IMR-90 (cell line): ENCODE measurements around the gene UAP1. TPM values are rescaled to one million over a fixed set of nuclear protein-coding genes. Genes with fewer than 3 reads are reported as not detected.

ENCODE experiments used
- ATAC-seq: fragments of 200-7000 bp; cut with Tn5 transposase; 2 replicates; pipeline ENCODE4 v1.9.1; 2020; ENCODE audit warnings: low read depth, mild to moderate bottlenecking, moderate library complexity
- BruUV-seq: library from RNA; stranded (reverse); fragments of 400-500 nt; replicated peaks from 2 replicates; lab custom pipeline; 2021; lab: Mats Ljungman, UMichigan
- CTCF ChIA-PET: fragments of 300-600 bp; formaldehyde crosslinking; extraction: SDS; loops from one replicate; lab custom pipeline; 2021; ENCODE audit warnings: antibody characterized with exemption; lab: Yijun Ruan, JAX
- POLR2A ChIA-PET: fragments of 300-600 bp; sonication (Branson Sonifier 250); formaldehyde crosslinking; loops from one replicate; lab custom pipeline; 2022; ENCODE audit warnings: antibody characterized with exemption; ENCODE audit not compliant: unreplicated experiment; lab: Charles Lee
- DNase-seq: peaks from one replicate; pipeline ENCODE4 v3.0.0; 2013
- H2AFZ ChIP-seq: replicated peaks from 2 replicates; pipeline ENCODE3; 2013; ENCODE audit warnings: low read length, mild to moderate bottlenecking; ENCODE audit not compliant: poor library complexity
- H2AK5ac ChIP-seq: 2 replicates; pipeline ENCODE4 v1.6.1; 2013; ENCODE audit warnings: low read depth, low read length, inconsistent platforms
- H2AK9ac ChIP-seq: replicated peaks from 2 replicates; pipeline ENCODE3; 2013; ENCODE audit warnings: mild to moderate bottlenecking, low read depth, low read length, moderate library complexity; ENCODE audit not compliant: poor library complexity
- H2BK120ac ChIP-seq: 2 replicates; pipeline ENCODE4 v1.6.1; 2013; ENCODE audit warnings: low read depth, low read length, inconsistent platforms
- H2BK15ac ChIP-seq: 3 replicates; pipeline ENCODE4 v1.6.1; 2013; ENCODE audit warnings: low read depth, low read length, inconsistent platforms
- H2BK20ac ChIP-seq: 2 replicates; pipeline ENCODE4 v1.6.1; 2013; ENCODE audit warnings: low read depth, mild to moderate bottlenecking, inconsistent platforms, low read length, moderate library complexity
- H2BK5ac ChIP-seq: 2 replicates; pipeline ENCODE4 v1.6.1; 2013; ENCODE audit warnings: mild to moderate bottlenecking, low read depth, low read length, inconsistent platforms; ENCODE audit not compliant: poor library complexity, severe bottlenecking
- H3K14ac ChIP-seq: replicated peaks from 2 replicates; pipeline ENCODE4 v1.6.1; 2013; ENCODE audit warnings: low read depth, low read length, inconsistent platforms
- H3K18ac ChIP-seq: 2 replicates; pipeline ENCODE4 v1.6.1; 2013; ENCODE audit warnings: low read depth, low read length, control low read depth
- H3K23ac ChIP-seq: 2 replicates; pipeline ENCODE4 v1.6.1; 2013; ENCODE audit warnings: low read depth, low read length, inconsistent platforms
- H3K27ac ChIP-seq: 2 replicates; pipeline ENCODE4 v1.5.1; 2013; ENCODE audit warnings: mild to moderate bottlenecking, control low read depth, low read length; ENCODE audit not compliant: insufficient read depth
- H3K27me3 ChIP-seq: 2 replicates; pipeline ENCODE4 v1.6.1; 2013; ENCODE audit warnings: low read length; ENCODE audit not compliant: control insufficient read depth, insufficient read depth
- H3K36me3 ChIP-seq: 2 replicates; pipeline ENCODE4 v1.6.1; 2013; ENCODE audit warnings: low read length, mixed read lengths; ENCODE audit not compliant: control insufficient read depth, insufficient read depth
- H3K4ac ChIP-seq: 2 replicates; pipeline ENCODE4 v1.6.1; 2013; ENCODE audit warnings: low read depth, low read length, inconsistent platforms
- H3K4me1 ChIP-seq: 2 replicates; pipeline ENCODE4 v1.6.1; 2013; ENCODE audit warnings: low read length, mixed read lengths; ENCODE audit not compliant: control insufficient read depth, insufficient read depth
- H3K4me2 ChIP-seq: 2 replicates; pipeline ENCODE4 v1.6.1; 2013; ENCODE audit warnings: low read depth, mild to moderate bottlenecking, control low read depth, low read length, moderate library complexity
- H3K4me3 ChIP-seq: 2 replicates; pipeline ENCODE4 v1.5.1; 2013; ENCODE audit warnings: low read depth, mild to moderate bottlenecking, control low read depth, low read length, moderate library complexity; ENCODE audit not compliant: insufficient read depth
- H3K56ac ChIP-seq: 2 replicates; pipeline ENCODE4 v1.6.1; 2013; ENCODE audit warnings: low read length, inconsistent platforms; ENCODE audit not compliant: insufficient read depth; ENCODE audit errors: extremely low read depth
- H3K79me1 ChIP-seq, 2 experiments: 2 replicates each; pipeline ENCODE4 v1.6.1; 2013; ENCODE audit warnings: low read length in 2 of 2, inconsistent platforms in 1 of 2, low read depth in 1 of 2
- H3K9ac ChIP-seq: 2 replicates; pipeline ENCODE4 v1.6.1; 2013; ENCODE audit warnings: low read depth, low read length, control low read depth
- H3K9me1 ChIP-seq: 2 replicates; pipeline ENCODE4 v1.6.1; 2013; ENCODE audit warnings: low read length, inconsistent platforms; ENCODE audit not compliant: insufficient read depth
- H3K9me3 ChIP-seq: 2 replicates; pipeline ENCODE4 v1.6.1; 2013; ENCODE audit warnings: low read length; ENCODE audit not compliant: control insufficient read depth, insufficient read depth
- H4K20me1 ChIP-seq: 2 replicates; pipeline ENCODE4 v1.6.1; 2013; ENCODE audit warnings: low read length, inconsistent platforms; ENCODE audit not compliant: insufficient read depth
- H4K5ac ChIP-seq: 2 replicates; pipeline ENCODE4 v1.6.1; 2013; ENCODE audit warnings: mild to moderate bottlenecking, low read depth, low read length, control low read depth
- H4K8ac ChIP-seq, 2 experiments: 2 replicates each; pipeline ENCODE4 v1.6.1; 2013; ENCODE audit warnings: low read depth in 2 of 2, low read length in 2 of 2, control low read depth in 1 of 2, inconsistent platforms in 1 of 2
- H4K91ac ChIP-seq: 2 replicates; pipeline ENCODE4 v1.6.1; 2013; ENCODE audit warnings: low read depth, low read length, inconsistent platforms; ENCODE audit not compliant: insufficient read depth
- BHLHE40 ChIP-seq: fragments of 150-350 bp; IDR thresholded peaks from 2 replicates; pipeline ENCODE4 v1.6.1; 2016; ENCODE audit warnings: mild to moderate bottlenecking, low read depth, low read length
- CEBPB ChIP-seq: IDR thresholded peaks from 2 replicates; pipeline ENCODE4 v1.6.1; 2012; ENCODE audit warnings: low read depth, low read length, improper control_type of control experiment
- CHD1 ChIP-seq: IDR thresholded peaks from 2 replicates; pipeline ENCODE4 v1.6.1; 2012; ENCODE audit warnings: low read depth, low read length, improper control_type of control experiment
- CTCF ChIP-seq: conservative IDR thresholded peaks from 2 replicates; pipeline ENCODE4 v1.5.1; 2012; ENCODE audit warnings: mild to moderate bottlenecking, low read depth, low read length, improper control_type of control experiment
- ELK1 ChIP-seq: fragments of 150-350 bp; IDR thresholded peaks from 2 replicates; pipeline ENCODE4 v1.6.1; 2016; ENCODE audit warnings: low read depth, mild to moderate bottlenecking, low read length, moderate library complexity, borderline replicate concordance
- FOS ChIP-seq: fragments of 150-350 bp; IDR thresholded peaks from 2 replicates; pipeline ENCODE4 v1.6.1; 2016; ENCODE audit warnings: low read depth, low read length
- MAFK ChIP-seq: IDR thresholded peaks from 2 replicates; pipeline ENCODE4 v1.6.1; 2012; ENCODE audit warnings: low read depth, low read length, improper control_type of control experiment
- MAZ ChIP-seq: IDR thresholded peaks from 2 replicates; pipeline ENCODE4 v1.6.1; 2012; ENCODE audit warnings: low read depth, mild to moderate bottlenecking, low read length, improper control_type of control experiment, moderate library complexity, borderline replicate concordance
- MXI1 ChIP-seq: IDR thresholded peaks from 2 replicates; pipeline ENCODE4 v1.6.1; 2012; ENCODE audit warnings: low read depth, mild to moderate bottlenecking, low read length, moderate library complexity, borderline replicate concordance
- NFE2L2 ChIP-seq: fragments of 150-350 bp; IDR thresholded peaks from 2 replicates; pipeline ENCODE4 v1.6.1; 2016; ENCODE audit warnings: low read depth, mild to moderate bottlenecking, low read length
- POLR2A ChIP-seq: IDR thresholded peaks from 2 replicates; pipeline ENCODE4 v1.6.1; 2012; ENCODE audit warnings: mild to moderate bottlenecking, low read depth, low read length
- RAD21 ChIP-seq: IDR thresholded peaks from 2 replicates; pipeline ENCODE4 v1.6.1; 2012; ENCODE audit warnings: low read length, improper control_type of control experiment
- RCOR1 ChIP-seq: IDR thresholded peaks from 2 replicates; pipeline ENCODE4 v1.6.1; 2012; ENCODE audit warnings: mild to moderate bottlenecking, low read length, improper control_type of control experiment; ENCODE audit not compliant: insufficient replicate concordance
- RFX5 ChIP-seq: IDR thresholded peaks from 2 replicates; pipeline ENCODE4 v1.8.0; 2012; ENCODE audit warnings: low read depth, mild to moderate bottlenecking, low read length, moderate library complexity
- SMC3 ChIP-seq: fragments of 150-350 bp; IDR thresholded peaks from 2 replicates; pipeline ENCODE4 v1.6.1; 2016; ENCODE audit warnings: low read depth, mild to moderate bottlenecking, antibody characterized with exemption, low read length, moderate library complexity
- USF2 ChIP-seq: fragments of 150-350 bp; IDR thresholded peaks from 2 replicates; pipeline ENCODE4 v1.6.1; 2017; ENCODE audit warnings: mild to moderate bottlenecking, antibody characterized with exemption, low read length, low read depth
- dilution Hi-C: fragments of 300-500 bp; cut with HindIII; formaldehyde crosslinking; loops from one replicate; pipeline ENCODE4 v1.14.3; 2018; ENCODE audit warnings: low sequenced_read_pairs; ENCODE audit not compliant: unreplicated experiment
- in situ Hi-C: fragments of 300-500 bp; cut with MboI; formaldehyde crosslinking; loops from 3 replicates; pipeline ENCODE4 v1.14.3; 2019; ENCODE audit warnings: low sequenced_read_pairs, inconsistent platforms, mixed read lengths
- intact Hi-C: fragments of 100-400 bp; cut with micrococcal nuclease; formaldehyde crosslinking; loops from 2 replicates; pipeline ENCODE4 v1.10.0; 2022
- polyA plus RNA-seq, 3 experiments: library from polyadenylated mRNA; depleted of rRNA; stranded (reverse); fragments of >200 nt; gene quantifications; 2 replicates each; pipeline ENCODE4 v1.2.3, GENCODE V29; 2012; ENCODE audit warnings: low replicate concordance in 1 of 3
- total RNA-seq: library from RNA; depleted of rRNA; stranded (reverse); fragments of >200 nt; gene quantifications from 2 replicates; pipeline ENCODE4 v1.2.3, GENCODE V29; 2012

Gene UAP1
- total and polyA plus RNA-seq, 2 of the 4 experiments (the other 2 are of a cell fraction), result 93.4 to 196 TPM

GRCh38 chr1:162565460-162565859 is 3.9 kb downstream of the UAP1 start:
- no peak overlapping the region for H3K27ac ChIP-seq
- H3K4me3 ChIP-seq, result no peak overlapping the region
- peaks cover 31% of the 10 kb centered on the region for H4K20me1 ChIP-seq
- intact Hi-C loops (no loop called here), dilution Hi-C loops (no loop called here), in situ Hi-C loops (no loop called here)
- no peak overlapping the region for H4K5ac ChIP-seq
- CTCF ChIA-PET, result no interaction called here
- no peak overlapping the region for H3K4ac ChIP-seq
- no peak overlapping the region for H3K9ac ChIP-seq
- TF ChIP-seq RAD21 (no peak), RCOR1 (no peak), MAZ (no peak), RFX5 (no peak), CEBPB (no peak), BHLHE40 (no peak), NFE2L2 (no peak), USF2 (no peak), SMC3 (no peak), CTCF (no peak), FOS (no peak), ELK1 (no peak), MAFK (no peak), POLR2A (no peak), CHD1 (no peak), MXI1 (no peak)
- H2AK5ac ChIP-seq, result no peak overlapping the region
- H2BK20ac ChIP-seq, result no peak overlapping the region
- H4K91ac ChIP-seq, result no peak overlapping the region
- H2AK9ac ChIP-seq, result no peak overlapping the region
- no peak overlapping the region for H2AFZ ChIP-seq
- H3K18ac ChIP-seq, result no peak overlapping the region
- H3K36me3 ChIP-seq, result peaks cover 8% of the 10 kb centered on the region
- peak overlapping the region in 1 of 2 experiments; percentile 76; a peak in 2 of 4 replicates for H4K8ac ChIP-seq
- H3K14ac ChIP-seq, result 0 out of 2 replicates have a peak overlapping the region, but pooled peaks have one; percentile 26
- H3K27me3 ChIP-seq, result no peaks in the 10 kb centered on the region
- POLR2A ChIA-PET, result no interaction called here
- DNase-seq (no peak), ATAC-seq (no peak)
- no peak overlapping the region for H2BK120ac ChIP-seq
- BruUV-seq, result no TSS peak
- no peak overlapping the region for H3K56ac ChIP-seq
- no peaks in the 10 kb centered on the region for H3K9me3 ChIP-seq
- H2BK15ac ChIP-seq, result no peak overlapping the region
- H3K23ac ChIP-seq, result peak overlapping the region; percentile 93; the same call in 1 of the 2 replicates
- no peak overlapping the region for H3K4me2 ChIP-seq
- peaks cover 3 to 51% of the 10 kb centered on the region in 2 experiments for H3K79me1 ChIP-seq
- H3K9me1 ChIP-seq, result peaks cover 9% of the 10 kb centered on the region
- peak overlapping the region; percentile 11 for H2BK5ac ChIP-seq
- peaks cover 10% of the 10 kb centered on the region for H3K4me1 ChIP-seq
